Endothelial cell of umbilical vein (primary cell): ENCODE data around the gene PI4KB.

Experiments
- EZH2 ChIP-seq: IDR thresholded peaks from 2 replicates; pipeline ENCODE4 v1.6.1; 2012; ENCODE audit warnings: borderline replicate concordance, low read depth, mild to moderate bottlenecking, moderate library complexity, low read length, inconsistent platforms; ENCODE audit not compliant: severe bottlenecking
- GATA2 ChIP-seq: IDR thresholded peaks from 2 replicates; pipeline ENCODE4 v1.7.0; 2011; ENCODE audit warnings: low read depth, mild to moderate bottlenecking, moderate library complexity, mixed read lengths, low read length; ENCODE audit not compliant: insufficient read length, insufficient read depth
- POLR2A ChIP-seq: IDR thresholded peaks from 2 replicates; pipeline ENCODE4 v1.6.1; 2012; ENCODE audit warnings: low read depth, mild to moderate bottlenecking, control low read depth, low read length
- POLR2AphosphoS5 ChIP-seq: IDR thresholded peaks from 2 replicates; pipeline ENCODE4 v1.6.1; 2012; ENCODE audit warnings: low read depth, mild to moderate bottlenecking, control low read depth, low read length, moderate library complexity; ENCODE audit not compliant: insufficient read depth
- TF ChIP-seq, protein P1 (sequence below), 2 donors: IDR thresholded peaks; 1 replicate in 1 of 2; 2 replicates in 1 of 2; pipeline ENCODE4 v1.5.1; 2011; ENCODE audit warnings: low read length in 2 of 2, mild to moderate bottlenecking in 2 of 2, moderate library complexity in 2 of 2, control low read depth in 1 of 2, inconsistent platforms in 1 of 2, low read depth in 1 of 2; ENCODE audit not compliant: insufficient read depth in 1 of 2; ENCODE audit errors: extremely low read depth in 1 of 2

DNA sequence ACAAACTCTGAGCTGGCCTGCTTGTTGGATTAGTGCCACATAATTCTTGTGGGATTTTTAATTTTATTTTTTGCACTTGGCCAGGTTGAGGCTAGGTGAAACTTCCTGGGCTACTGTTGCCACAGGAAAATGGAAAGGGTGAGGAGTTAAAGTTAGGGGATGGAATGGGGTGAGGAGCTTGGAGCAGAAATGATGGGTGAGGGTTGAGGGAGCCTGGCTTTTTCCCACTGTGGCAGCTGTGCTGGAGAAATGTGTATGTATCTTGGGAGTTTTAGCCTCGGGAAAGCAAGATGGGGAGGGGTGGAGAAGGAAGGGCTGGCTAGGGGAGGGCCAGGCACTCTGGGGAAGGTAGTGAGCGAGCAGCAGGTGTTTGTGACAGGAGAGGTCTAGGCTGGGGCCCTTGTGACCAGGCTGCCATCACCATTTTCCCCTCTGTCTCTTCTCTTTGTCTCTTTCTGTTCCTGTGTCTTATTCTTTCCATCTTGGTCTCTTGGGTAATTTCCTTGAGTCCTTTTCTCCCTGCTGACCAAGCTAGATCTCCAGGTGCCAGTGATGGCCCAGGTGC lies 43.1 kb downstream of the PI4KB start:
- TF ChIP-seq POLR2A (no peak), GATA2 (no peak), EZH2 (no peak), POLR2AphosphoS5 (no peak)
- TF ChIP-seq, protein P1, sequence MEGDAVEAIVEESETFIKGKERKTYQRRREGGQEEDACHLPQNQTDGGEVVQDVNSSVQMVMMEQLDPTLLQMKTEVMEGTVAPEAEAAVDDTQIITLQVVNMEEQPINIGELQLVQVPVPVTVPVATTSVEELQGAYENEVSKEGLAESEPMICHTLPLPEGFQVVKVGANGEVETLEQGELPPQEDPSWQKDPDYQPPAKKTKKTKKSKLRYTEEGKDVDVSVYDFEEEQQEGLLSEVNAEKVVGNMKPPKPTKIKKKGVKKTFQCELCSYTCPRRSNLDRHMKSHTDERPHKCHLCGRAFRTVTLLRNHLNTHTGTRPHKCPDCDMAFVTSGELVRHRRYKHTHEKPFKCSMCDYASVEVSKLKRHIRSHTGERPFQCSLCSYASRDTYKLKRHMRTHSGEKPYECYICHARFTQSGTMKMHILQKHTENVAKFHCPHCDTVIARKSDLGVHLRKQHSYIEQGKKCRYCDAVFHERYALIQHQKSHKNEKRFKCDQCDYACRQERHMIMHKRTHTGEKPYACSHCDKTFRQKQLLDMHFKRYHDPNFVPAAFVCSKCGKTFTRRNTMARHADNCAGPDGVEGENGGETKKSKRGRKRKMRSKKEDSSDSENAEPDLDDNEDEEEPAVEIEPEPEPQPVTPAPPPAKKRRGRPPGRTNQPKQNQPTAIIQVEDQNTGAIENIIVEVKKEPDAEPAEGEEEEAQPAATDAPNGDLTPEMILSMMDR (IDR thresholded peaks at IDR 0.05; ENCODE audit: extremely low read depth in 1 of 2, insufficient read depth in 1 of 2, low read depth in 1 of 2, low read length in 2 of 2) = no peak
